Hepatocyte (in vitro differentiated cells): ENCODE results near the gene REXO1.

Experiments
- EZH2phosphoT487 ChIP-seq: fragments of 200-600 bp; sonication (generic); IDR thresholded peaks from one replicate; pipeline ENCODE4 v1.6.1; 2018; ENCODE audit warnings: antibody characterized with exemption, mild to moderate bottlenecking, low read depth, moderate library complexity; ENCODE audit not compliant: unreplicated experiment, severe bottlenecking
- TF ChIP-seq, protein P1 (sequence below): fragments of 200-600 bp; sonication (generic); IDR thresholded peaks from 2 replicates; pipeline ENCODE4 v1.5.1; 2016; ENCODE audit warnings: antibody characterized with exemption, mild to moderate bottlenecking; ENCODE audit not compliant: poor library complexity

DNA sequence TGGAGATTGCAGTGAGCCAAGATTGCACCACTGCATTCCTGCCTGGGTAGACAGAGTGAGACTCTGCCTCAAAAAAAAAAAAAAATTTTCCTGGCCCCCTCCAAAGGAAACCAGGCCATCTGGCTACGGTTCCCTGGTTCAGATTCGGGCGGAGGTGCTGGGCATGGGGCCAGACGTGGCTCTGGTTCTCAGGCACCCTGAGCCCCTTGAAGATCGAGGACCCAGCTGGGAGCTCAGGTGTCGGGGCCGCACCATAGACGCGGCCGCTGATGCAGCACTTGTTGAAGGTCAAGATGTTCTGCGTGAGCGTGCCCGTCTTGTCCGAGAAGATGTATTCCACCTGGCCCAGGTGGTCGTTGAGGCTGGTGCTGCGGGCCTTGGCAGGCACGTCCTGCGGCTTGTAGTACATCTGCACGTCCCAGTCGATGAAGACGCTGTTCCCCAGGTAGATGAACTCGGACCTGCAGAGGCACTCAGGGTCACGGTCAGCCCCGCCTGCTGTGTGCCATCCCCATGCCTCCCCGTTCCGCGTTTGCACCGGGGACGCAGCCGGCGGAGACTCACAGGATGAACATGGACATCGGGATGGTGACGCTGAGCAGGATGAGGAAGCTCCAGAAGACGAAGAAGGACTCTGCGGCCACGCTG, 48.5 kb downstream of the REXO1 start:
- TF ChIP-seq, protein P1, sequence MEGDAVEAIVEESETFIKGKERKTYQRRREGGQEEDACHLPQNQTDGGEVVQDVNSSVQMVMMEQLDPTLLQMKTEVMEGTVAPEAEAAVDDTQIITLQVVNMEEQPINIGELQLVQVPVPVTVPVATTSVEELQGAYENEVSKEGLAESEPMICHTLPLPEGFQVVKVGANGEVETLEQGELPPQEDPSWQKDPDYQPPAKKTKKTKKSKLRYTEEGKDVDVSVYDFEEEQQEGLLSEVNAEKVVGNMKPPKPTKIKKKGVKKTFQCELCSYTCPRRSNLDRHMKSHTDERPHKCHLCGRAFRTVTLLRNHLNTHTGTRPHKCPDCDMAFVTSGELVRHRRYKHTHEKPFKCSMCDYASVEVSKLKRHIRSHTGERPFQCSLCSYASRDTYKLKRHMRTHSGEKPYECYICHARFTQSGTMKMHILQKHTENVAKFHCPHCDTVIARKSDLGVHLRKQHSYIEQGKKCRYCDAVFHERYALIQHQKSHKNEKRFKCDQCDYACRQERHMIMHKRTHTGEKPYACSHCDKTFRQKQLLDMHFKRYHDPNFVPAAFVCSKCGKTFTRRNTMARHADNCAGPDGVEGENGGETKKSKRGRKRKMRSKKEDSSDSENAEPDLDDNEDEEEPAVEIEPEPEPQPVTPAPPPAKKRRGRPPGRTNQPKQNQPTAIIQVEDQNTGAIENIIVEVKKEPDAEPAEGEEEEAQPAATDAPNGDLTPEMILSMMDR: no peak
- TF ChIP-seq EZH2phosphoT487: no peak
